Measurements from ENCODE around the gene XYLT1. TPM values are rescaled to one million over a fixed set of nuclear protein-coding genes. Genes with fewer than 3 reads are reported as not detected.
"Not testable (repeated sequence)": the region's sequence is repeated elsewhere in the genome, so short reads cannot be mapped to it uniquely, and the experiment has no call there.

The XYLT1 gene
- total RNA-seq, 1 donor from 2014 or later, result 17.0 TPM

GRCh38 chr16:17336530-17336900 lies 134.2 kb downstream of the XYLT1 start:
- DNase-seq (ENCODE audit: low spot score), result no peak

- no peak for DNase-seq (ENCODE audit: low spot score)
These were observed 134.8 kb downstream of the XYLT1 start for GRCh38 chr16:17335826-17336529.

- DNase-seq (ENCODE audit: low spot score), result not testable (repeated sequence)
These were observed 135.4 kb downstream of the XYLT1 start for GRCh38 chr16:17335406-17335805.

DNA sequence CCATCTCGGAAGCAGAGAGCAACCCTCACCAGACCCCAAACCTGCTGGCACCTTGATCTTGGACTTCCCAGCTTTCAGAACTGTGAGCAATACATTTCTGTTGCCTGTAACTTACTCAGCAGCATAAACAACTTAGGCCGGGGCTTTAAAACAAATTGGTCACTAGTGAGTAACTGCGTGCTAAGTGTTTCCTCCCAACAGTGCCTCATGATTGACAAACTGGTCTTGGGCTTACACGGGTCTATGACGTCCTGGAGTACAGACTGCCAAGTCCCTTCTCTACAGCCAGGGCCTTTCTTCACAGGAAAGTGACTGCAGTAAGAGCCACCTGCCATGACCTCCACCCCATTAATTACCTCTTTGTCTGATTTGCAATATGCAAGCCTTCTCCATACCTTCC lies 136.7 kb downstream of the XYLT1 start:
- no peak for DNase-seq (ENCODE audit: low spot score)

DNA sequence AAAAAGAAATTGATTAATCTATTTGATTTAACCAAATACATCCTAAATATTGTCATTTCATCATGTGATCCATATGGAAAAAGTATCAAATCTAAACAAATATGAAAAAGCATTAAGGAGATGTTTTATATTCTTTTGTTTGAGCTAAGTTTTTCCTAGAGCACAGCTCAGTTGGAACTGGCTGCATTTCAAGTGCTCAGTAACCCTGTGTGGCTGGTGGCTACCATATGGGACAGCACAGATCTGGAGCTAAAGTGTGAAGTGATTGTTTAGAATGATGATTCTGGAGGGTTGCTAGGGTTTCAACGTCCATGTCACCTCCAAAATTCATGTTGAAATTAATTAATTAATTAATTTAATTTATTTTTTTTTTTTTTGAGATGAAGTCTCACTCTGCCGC lies 137.5 kb downstream of the XYLT1 start:
- DNase-seq (ENCODE audit: low spot score), result no peak

GRCh38 chr16:17331991-17332390 lies 138.8 kb downstream of the XYLT1 start:
- no peak for DNase-seq (ENCODE audit: low spot score)

DNA sequence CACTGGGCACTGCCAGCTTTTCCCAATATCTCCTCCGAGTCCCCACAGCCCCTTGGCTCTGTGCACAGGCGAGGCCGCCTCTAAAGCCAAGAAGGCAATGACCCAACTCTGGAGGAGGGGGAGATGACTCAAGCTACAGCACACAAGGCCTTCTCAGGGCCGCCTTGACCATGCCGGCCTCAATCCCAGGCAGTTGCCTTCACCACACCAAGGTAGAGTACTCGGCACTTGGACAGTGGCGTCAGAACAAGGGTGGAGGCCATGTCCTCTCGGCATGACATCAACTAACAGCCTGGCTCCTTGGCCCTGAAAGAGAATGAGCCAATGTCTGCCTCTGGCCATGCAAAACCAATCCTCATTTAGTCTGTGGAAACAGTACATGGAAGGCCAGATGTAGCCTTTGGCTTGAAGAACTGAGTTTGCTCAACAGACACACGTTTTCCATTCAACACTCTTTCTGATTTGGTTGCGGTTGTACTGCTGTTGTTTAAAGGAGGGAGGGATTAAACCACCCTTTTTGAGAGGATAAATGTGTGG lies 139.6 kb downstream of the XYLT1 start:
- DNase-seq (ENCODE audit: low spot score), result no peak

- no peak for DNase-seq (ENCODE audit: low spot score)
These were observed 140.7 kb downstream of the XYLT1 start for GRCh38 chr16:17330044-17330443.

- DNase-seq (ENCODE audit: low spot score), result no peak
These were observed 141.4 kb downstream of the XYLT1 start for GRCh38 chr16:17329391-17329790.

- no peak for DNase-seq (ENCODE audit: low spot score)
These were observed 141.8 kb downstream of the XYLT1 start for GRCh38 chr16:17328932-17329331.

DNA sequence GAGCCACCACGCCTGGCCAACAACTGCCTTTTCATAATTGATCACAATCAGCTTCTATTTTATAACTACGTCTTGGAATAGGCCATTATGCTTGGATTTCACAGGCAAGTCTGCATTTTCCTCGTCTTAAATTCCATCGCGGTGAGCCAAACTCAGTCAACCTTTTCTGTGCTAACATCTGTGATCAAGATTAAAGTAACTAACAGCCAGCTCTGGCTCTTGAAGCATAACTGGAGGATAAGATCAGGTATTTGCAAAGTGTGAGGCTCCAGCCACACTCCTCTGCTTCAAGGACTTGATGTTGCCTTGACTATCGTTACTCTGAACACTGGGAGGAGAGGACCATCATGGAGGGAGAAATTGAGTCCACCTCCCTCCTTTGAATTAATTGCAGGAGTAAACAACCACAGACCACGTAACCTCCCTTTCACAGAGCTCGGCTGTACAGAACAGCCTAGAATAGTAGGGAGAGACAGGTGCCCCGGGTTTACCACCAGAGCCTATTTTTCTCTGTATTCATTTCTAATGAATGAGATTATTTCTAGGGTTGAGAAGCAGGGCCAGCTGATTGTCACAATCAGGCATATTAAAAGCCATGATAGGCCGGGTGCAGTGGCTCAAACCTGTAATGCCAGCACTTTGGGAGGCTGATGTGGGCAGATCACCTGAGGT lies 143.0 kb downstream of the XYLT1 start:
- DNase-seq (ENCODE audit: low spot score), result no peak

GRCh38 chr16:17325476-17326143 lies 145.2 kb downstream of the XYLT1 start:
- DNase-seq (ENCODE audit: low spot score), result no peak

DNA sequence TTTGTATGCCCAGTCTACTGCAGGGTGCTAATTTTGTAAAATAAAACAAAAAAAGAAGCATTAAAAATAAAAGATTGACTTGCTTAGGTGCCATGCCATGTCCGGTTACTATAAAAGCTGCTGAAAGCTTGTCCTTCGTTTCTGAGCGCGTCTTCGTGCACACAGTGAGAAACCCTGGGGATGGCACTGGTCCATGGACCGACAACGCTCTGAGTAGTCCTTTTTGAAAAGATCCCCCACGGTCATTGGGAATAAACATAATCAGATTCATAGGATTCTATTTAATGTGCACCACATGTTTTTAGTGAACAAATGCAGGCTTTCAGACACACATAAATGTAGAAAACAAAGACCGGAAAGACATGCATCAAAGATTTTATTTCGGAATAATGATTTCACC lies 146.3 kb downstream of the XYLT1 start:
- no peak for DNase-seq (ENCODE audit: low spot score)

GRCh38 chr16:17323171-17323570 lies 147.6 kb downstream of the XYLT1 start:
- DNase-seq (ENCODE audit: low spot score), result no peak

- no peak for DNase-seq (ENCODE audit: low spot score)
These were observed 148.9 kb downstream of the XYLT1 start for GRCh38 chr16:17321824-17322223.

- no peak for DNase-seq (ENCODE audit: low spot score)
These were observed 150.8 kb downstream of the XYLT1 start for GRCh38 chr16:17320009-17320408.

- DNase-seq (ENCODE audit: low spot score), result no peak
These were observed 152.5 kb downstream of the XYLT1 start for GRCh38 chr16:17318238-17318637.

GRCh38 chr16:17316005-17316404 lies 154.8 kb downstream of the XYLT1 start:
- no peak for DNase-seq (ENCODE audit: low spot score)

- no peak for DNase-seq (ENCODE audit: low spot score)
These were observed 156.8 kb downstream of the XYLT1 start for GRCh38 chr16:17313793-17314547.

GRCh38 chr16:17313085-17313611 lies 157.6 kb downstream of the XYLT1 start:
- peak; percentile 86 for DNase-seq (ENCODE audit: low spot score)

- peak; percentile 76 for DNase-seq (ENCODE audit: low spot score)
These were observed 158.6 kb downstream of the XYLT1 start for GRCh38 chr16:17312094-17312710.

All from ureter (tissue), 1 donor.